Diencephalon (tissue), 1 donor: ENCODE results near the gene STARD6. TPM values are rescaled to one million over a fixed set of nuclear protein-coding genes. Genes with fewer than 3 reads are reported as not detected.

Experiments used
- small RNA-seq: library from RNA; depleted of rRNA; stranded (forward); fragments of <200 nt; gene quantifications from one replicate; pipeline ENCODE3, GENCODE V24; 2014
- total RNA-seq: library from RNA; depleted of rRNA; stranded (reverse); fragments of >200 nt; gene quantifications from one replicate; pipeline ENCODE4 v1.2.3, GENCODE V29; 2014

The STARD6 gene
- total RNA-seq: not detected

GRCh38 chr18:54357660-54358494 lies at the start of gene STARD6, which contains the start of gene C18orf54:
Gene STARD6 (minus strand): TSS chr18:54357858. CDS start chr18:54354573, 3,285 bp downstream.
Gene C18orf54 (plus strand): TSS chr18:54357906. CDS start chr18:54360573, 2,667 bp downstream.

Small RNAs within 50 kb of the gene (small RNA-seq; reads per million reads assigned to genes)
- not detected for gene SNRPGP2

Other genes starting within 250 kb of the STARD6 start
- gene MBD2, start 133.2 kb downstream of the STARD6 start, total RNA-seq: 28.1 TPM
- 78.4 TPM for gene POLI, start 88.3 kb downstream of the STARD6 start, total RNA-seq
- 9.2 TPM for gene C18orf54, start within 50 bp of the STARD6 start, total RNA-seq
- not detected for gene DYNAP, start 233.4 kb upstream of the STARD6 start, total RNA-seq